ENCODE data around the gene LRFN4.
"Not testable (repeated sequence)": the region's sequence is repeated elsewhere in the genome, so short reads cannot be mapped to it uniquely, and the experiment has no call there.

Gene LRFN4

DNA sequence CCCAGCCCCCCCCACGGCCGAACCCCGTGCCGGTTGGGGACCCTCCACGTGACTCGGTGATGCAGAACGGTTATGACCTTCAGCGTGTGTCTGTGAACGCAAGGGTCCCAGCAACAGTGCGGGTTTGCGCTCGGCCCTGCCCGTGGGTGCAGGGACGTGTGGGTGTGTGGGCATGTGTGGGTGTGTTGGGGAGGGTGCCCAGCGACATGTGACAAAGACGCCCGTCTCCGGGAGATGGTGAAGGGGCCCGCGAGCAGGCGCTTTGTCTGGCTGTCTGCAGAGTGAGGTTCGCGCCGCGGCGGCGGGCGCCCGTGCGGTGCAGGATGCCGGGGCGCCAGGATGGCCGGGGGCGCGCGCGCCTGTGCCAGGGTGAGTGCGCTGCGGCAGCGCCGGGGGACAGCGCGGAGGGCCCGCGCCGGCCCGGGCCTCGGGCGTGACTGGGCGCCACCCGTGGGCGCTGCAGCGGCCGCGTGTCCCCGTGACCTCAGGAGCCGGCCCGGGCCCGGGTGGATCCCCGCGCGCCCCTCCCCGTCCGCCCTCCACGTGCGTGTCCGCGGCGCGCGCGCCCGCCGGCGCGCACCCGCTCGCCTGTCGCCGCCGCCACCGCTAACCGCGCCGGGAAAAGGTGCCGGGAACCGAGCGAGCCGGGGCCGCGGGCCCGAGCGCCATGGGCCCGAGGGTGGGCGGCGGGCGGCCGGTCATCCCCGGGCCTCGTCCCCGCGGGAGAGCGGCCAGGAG lies at the start of gene LRFN4:
Gene LRFN4, plus strand, starts transcription at position 569 of the 738 bp plus-strand sequence. CDS start 681 bp downstream, outside the sequence.
- DNase-seq (ENCODE audit: low read depth, low spot score) = no peak

DNA sequence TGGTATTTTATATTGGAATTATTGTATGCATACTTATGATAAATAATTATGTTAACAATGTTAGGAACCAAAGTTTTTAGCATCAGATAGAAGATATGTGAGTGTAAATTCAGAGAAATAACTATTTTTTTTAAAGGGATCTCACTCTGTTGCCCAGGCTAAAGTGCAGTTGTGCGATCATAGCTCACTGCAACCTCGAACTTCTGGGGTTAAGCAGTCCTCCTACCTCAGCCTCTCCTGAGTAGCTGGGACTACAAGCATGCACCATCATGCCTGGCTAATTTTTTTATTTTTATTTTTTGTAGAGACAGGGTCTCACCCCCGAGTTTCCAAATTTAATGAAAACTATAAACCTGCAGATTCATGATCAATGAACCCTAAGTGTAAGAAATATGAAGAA lies 47.3 kb upstream of the LRFN4 start:
- no peak for DNase-seq (ENCODE audit: low read depth, low spot score)

DNA sequence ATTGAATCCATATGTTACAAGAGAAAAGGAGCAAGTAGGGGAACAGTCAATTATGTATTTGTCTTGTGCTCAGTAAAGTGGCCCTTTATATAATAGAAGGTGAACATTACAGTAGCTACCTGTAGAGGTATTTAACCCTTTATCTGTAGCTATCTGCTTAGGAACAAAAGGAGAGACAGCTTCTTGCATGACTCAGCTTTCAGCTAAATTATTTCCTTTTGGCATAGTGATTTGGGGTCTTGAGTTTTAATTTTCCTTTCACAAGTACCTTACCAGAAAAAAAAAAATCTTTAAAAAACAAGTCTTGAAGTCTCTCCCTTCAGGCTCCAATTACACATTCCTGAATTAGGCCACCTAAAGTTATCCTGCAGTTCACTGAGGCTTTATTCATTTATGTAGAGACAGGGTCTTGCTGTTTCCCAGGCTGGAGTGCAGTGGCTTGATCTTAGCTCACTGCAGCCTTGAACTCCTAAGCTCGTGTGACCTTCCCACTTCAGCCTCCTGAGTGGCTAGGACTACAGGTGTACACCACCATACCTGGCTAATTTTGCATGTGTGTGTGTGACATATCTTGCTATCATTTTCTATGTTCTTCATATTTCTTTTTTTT lies 46.2 kb upstream of the LRFN4 start:
- no peak for DNase-seq (ENCODE audit: low read depth, low spot score)

DNA sequence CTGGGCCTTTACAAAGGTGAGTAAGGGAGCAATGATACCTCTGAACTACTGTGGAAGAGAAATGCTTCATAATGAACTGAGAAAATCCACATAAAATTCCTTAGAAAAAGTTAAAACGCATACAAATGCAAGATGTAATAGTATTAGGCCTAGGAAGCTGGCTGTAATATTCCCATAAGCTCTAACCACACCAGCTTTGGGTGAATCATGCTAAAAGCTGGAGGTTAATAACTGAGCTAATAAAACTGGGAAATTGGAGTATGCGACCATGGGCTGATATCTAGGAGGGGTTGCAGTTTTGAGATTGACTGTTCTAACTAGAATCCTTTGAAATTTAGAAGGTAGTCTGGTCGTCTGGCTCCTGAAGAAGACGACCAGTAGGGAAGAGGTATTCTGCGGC lies 42.2 kb upstream of the LRFN4 start:
- DNase-seq (ENCODE audit: low read depth, low spot score) = no peak

DNA sequence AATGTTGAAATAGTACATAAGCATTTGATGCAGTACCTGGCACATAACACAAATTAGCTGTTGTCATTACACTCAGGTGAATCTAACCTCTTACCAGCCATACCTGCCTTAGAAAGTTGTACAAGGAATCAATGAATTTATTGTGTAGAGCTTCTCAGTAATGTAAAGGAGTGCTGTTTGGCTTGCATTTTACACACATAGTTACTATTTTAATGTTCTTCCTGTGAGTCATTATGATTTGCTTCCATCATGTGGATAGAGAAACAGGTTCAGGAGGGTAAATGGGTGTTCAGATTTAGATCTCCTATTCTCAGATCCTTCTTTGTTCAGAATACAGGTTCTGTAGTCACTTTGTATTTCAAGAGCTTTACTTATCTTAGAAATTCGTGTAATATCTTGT lies 41.2 kb upstream of the LRFN4 start:
- DNase-seq (ENCODE audit: low read depth, low spot score) = no peak

DNA sequence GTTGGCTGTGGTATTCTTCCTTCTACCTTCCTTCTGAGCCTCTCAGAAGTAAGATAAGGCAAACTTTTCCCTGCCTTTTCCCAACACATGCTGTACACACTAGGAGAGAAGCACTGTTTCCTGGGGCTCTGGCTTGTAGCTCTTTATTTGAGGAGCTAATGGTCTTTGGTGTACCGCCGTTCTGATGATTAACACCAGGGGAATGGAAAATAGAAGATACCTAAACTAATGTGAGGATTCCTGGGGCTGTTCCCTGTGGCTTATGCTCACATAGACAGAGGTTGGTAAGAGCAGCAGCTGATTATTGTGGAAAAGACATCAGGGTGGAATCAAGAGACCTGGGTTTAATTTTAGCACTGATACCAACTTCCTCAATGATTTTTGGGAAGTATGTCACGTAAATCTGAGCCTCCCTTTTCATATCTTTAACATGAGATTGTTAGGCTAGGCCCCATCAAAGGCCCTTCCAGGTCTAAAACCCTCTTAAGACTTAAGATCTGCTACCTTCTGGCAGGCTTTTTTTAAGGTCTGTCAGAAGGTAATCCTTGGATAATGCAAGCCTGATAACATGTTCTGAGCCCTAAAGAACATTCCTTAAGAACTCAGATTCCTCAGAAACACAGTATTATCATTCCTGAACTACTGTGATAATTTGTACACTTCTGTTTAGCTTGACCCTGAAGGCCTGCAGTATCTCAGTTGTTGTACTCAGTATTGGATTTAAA lies 38.5 kb upstream of the LRFN4 start:
- DNase-seq (ENCODE audit: low read depth, low spot score) = no peak

DNA sequence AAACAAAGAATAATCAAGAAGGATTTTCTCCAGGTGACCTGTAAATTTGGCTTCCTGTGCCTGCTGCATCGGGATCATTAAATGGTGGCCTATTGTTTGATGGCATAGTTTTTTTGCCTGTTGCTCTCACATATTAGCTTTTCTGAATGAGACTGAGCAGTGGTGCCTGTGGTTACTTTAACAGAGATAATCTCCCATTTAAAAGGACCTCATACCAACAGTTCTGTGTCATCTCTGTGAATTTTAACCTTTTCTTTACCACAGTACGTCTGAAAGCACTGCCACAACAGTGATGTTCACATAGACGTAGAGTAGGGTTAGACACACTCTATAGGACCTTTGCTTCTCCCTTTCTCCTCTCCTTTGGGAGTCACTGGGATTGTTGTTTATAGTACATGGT lies 36.5 kb upstream of the LRFN4 start:
- no peak for DNase-seq (ENCODE audit: low read depth, low spot score)

DNA sequence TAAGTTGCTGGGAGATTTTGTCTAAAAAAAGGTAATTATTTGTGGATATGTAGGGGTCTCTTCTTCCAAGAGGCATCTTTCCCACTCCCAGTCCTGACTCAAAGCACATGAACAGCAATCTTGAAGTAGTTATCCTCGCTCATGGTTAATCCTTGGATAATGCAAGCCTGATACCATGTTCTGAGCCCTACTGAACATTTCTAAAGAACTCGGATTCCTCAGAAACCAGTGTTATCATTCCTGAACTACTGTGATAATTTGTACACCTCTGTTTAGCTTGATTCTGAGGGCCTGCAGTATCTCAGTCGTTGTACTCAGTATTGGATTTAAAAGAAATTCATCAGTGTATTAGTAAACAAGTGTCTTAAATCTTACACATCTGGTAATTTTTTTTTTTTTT lies 36.0 kb upstream of the LRFN4 start:
- no peak for DNase-seq (ENCODE audit: low read depth, low spot score)

DNA sequence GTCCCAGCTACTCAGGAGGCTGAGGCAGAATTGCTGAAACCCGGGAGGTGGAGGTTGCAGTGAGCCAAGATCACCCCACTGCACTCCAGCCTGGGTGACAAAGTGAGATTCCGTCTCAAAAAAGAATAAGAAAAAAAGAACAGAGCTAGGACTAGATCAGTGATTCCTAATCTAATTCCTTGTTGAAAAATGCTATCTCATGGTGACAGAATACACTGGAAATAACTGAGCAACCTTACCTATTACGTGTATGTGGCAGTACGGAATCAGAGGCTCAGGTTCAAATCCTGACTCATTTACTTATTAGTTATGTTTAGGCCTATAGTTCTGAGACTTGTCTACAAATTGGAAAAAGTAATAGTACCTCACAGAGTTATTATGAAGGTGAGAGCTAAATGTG lies 33.2 kb upstream of the LRFN4 start:
- no peak for DNase-seq (ENCODE audit: low read depth, low spot score)

DNA sequence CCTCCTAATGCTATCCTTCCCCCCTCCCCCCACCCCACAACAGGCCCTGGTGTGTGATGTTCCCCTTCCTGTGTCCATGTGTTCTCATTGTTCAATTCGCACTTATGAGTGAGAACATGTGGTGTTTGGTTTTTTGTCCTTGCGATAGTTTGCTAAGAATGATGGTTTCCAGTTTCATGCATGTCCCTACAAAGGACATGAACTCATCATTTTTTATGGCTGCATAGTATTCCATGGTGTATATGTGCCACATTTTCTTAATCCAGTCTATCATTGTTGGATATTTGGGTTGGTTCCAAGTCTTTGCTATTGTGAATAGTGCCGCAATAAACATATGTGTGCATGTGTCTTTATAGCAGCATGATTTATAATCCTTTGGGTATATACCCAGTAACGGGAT lies 32.3 kb upstream of the LRFN4 start:
- not testable (repeated sequence) for DNase-seq (ENCODE audit: low read depth, low spot score)

DNA sequence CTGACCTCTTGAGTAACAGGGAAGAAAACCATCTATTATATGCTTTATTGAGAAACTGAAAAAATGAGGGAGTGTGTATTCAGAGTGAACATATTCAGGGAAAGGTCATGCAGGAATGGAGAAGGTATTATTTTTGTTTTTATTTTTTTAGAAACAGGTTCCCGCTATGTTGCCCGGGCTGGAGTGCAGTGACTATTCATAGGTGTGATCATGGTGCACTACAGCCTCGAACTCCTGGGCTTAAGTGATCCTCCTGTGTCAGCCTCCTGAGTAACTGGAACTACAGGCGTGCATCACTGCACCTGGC lies 22.4 kb upstream of the LRFN4 start:
- DNase-seq (ENCODE audit: low read depth, low spot score) = no peak

DNA sequence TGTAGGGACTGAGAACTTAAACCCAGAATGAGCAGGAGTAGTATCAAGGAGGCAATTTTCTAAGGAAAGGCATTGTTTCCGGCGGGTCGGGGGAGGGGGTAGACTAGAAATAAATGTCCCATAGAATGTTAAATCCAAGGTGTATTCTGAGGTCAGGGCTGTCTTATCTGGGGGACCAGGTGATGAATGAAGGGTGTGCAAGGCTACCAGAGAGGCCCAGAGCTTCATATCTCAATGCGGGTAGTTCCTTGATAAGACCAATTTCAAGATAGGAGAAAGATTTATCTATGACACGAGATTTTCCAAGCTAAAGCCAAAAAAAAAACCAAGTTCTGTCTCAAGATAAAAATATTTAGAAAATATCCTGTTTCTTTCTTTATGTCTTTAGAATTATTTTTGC lies 21.9 kb upstream of the LRFN4 start:
- no peak for DNase-seq (ENCODE audit: low read depth, low spot score)

DNA sequence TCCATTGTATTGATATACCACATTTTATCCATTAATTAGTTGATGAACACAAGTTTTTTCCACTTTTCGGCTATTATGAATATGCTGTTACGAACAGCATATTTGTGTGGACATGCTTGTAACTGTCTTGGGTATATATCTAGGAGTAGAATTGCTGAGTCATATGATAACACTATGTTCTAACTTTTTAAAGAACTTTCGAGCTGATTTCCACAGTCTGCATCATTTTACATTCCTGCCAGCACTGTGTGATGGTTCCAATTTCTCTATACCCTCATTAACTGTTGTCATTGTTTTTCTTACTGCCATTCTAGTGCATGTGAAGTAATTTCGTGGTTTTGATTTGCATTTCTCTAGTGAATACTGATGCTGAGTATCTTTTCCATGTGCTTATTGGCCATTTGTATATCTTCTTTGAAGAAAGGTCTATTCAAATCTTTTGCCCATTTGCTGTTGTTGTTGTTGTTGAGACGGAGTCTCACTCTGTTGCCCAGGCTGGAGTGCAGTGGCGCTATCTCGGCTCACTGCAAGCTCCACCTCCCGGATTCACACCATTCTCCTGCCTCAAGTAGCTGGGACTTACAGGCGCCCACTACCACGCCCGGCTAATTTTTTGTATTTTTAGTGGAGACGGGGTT lies 21.0 kb upstream of the LRFN4 start:
- DNase-seq (ENCODE audit: low read depth, low spot score) = no peak

DNA sequence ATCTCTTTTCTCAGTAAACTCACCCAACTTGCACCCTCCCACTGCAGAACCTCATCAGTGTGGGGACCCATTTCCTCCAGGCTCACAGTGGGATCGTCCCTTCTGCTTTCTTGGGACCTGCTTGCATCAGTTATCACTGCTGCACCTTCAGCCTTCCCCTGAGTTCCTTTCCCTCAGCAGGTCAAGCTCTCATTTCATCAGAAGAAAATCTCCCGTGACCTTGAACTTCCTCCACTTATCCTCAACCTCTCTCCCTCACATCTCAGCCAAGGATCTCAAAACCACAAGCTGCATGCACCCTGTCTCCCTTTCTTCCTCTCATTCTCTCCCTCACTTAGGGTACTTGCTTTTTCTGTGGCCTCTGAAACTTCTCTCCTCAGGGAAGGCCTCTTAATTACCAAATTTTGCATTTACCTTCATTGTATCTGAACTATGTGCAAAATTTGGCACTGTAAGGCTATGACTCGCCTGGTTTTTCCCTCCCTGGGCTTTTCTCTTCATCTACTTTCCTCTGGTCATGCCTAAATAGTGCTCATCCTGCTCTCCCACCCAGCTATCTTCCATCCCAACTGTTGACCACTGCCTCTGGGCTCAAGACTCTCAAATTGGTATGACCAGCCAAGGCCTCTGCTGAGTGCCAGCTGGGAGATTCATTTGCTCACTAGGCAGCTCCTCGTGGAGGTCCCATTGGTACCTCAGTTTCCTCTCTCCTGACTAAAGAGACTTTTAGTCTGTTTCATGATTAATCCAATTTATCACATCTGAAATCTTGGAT lies 16.4 kb upstream of the LRFN4 start:
- no peak for DNase-seq (ENCODE audit: low read depth, low spot score)

DNA sequence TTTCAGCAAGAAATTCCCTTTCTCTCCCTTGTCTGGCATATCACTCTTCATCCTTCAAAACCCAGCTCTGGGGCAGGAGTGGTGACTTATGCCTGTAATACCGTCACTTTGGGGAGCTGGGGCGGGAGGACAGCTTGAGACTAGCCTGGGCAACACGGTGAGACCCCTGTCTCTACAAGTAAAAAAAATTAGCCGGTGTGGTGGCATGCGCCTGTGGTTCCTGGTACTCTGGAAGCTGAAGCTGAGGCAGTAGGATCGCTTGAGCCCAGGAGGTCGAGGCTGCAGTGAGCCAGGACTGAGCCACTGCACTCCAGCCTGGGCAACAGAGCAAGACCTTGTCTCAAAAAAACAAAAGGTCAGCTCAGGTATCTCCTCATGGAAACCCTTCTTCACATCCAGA lies 15.0 kb upstream of the LRFN4 start:
- DNase-seq (ENCODE audit: low read depth, low spot score) = no peak

DNA sequence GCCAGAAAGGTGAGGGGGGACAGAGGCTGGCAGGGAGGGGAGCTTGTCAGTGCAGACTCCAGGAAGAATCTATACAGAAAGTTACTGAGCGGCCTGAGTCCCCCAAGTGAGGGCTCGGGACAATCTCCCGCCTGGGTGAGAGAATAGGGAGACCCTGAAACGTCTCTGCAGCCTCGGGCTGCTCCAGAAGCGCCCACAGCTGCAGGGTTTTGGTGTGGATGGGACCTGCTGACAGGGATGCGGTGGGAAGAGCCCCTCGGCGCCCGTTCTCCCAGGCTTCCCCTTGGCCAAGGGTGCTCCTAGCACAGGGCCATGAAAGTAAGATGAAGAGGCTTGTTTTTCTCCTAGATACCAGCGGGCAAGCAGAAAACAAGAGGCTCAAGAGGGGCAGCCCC lies 14.4 kb upstream of the LRFN4 start:
- no peak for DNase-seq (ENCODE audit: low read depth, low spot score)

DNA sequence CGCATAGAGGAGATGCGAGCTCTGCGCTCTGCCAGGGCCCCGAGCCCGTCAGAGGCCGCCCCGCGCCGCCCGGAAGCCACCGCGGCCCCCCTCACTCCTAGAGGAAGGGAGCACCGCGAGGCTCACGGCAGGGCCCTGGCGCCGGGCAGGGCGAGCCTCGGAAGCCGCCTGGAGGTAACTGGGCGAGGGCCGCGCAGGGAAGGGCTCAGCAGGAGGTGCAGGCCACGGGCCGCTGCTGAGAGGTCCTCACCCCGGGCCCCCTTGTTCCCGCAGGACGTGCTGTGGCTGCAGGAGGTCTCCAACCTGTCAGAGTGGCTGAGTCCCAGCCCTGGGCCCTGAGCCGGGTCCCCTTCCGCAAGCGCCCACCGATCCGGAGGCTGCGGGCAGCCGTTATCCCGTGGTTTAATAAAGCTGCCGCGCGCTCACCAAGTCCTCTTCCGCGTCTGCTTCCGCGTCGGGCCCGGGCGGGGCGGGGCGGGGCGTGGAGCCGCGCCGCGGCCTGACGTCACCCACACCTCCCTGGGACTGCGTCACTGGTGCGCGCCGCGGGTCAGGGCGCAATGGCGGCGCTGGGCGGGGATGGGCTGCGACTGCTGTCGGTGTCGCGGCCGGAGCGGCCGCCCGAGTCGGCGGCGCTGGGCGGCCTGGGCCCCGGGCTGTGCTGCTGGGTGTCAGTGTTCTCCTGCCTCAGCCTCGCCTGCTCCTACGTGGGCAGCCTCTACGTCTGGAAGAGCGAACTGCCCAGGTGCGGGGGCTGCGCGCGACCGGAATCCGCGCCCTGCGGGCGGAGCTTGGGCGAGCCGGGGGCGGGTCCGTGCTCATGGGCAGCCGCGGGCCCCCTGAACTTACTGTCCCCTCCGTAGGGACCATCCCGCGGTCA lies 13.7 kb upstream of the LRFN4 start, which contains the start of gene RCE1:
Gene RCE1, plus strand, starts transcription at position 546 of the 880 bp plus-strand sequence. Its CDS starts 15 bp downstream, at position 561.
- DNase-seq (ENCODE audit: low read depth, low spot score) = peak; percentile 75

DNA sequence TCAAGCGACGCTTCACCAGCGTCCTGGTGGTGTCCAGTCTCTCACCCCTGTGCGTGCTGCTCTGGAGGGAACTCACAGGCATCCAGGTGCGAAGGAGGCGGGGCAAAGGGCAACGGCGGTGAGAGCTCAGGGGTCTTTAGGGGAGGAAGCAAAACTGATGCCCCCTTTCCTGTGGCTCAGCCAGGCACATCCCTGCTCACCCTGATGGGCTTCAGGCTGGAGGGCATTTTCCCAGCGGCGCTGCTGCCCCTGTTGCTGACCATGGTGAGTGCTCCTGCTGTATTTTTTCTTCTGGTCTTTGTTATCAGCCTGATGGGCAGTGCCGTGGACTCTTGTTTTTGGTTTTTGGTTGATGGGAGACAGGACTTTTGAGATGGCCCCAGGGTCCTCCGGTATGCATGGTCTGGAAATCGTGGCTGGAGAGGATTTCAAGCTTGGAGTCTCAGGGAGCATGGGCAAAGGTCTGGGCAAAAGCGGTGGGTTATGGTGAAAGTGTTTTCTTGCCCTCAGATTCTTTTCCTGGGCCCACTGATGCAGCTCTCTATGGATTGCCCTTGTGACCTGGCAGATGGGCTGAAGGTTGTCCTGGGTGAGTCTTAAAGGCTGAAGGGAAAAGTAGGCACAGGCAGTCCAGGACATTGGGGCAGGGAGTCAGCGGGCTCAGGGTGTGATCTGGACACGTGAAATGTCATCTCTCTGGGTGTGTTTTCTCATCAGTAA lies 12.9 kb upstream of the LRFN4 start:
- no peak for DNase-seq (ENCODE audit: low read depth, low spot score)

DNA sequence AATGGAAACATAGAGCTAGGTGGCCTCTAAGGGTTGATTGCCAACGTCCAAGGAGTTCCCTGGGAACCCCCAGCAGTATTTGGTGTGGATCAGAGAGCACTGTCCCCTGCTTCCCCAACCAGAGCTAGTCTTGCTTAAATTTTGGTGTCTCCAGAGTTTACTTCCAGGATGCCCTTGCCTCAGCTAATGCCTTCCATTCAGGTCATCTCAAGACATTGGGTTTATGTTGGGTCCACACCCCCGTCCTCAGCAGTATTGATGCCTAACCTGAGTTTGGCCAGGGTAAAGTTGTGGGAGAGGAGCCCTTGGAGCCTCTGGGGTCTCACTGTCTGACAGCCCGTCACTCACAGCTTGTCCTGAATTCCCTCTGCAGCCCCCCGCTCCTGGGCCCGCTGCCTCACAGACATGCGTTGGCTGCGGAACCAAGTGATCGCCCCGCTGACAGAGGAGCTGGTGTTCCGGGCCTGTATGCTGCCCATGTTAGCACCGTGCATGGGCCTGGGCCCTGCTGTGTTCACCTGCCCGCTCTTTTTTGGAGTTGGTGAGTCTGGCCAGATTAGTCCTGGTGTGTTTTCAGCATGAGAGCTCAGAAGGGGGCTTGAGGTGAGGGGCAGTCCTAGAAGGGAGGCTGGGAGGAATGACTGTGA lies 12.2 kb upstream of the LRFN4 start:
- DNase-seq (ENCODE audit: low read depth, low spot score) = no peak

All from smooth muscle cell of the brain vasculature (primary cell).